ENCODE results near the gene ELOVL7. TPM values are rescaled to one million over a fixed set of nuclear protein-coding genes. Genes with fewer than 3 reads are reported as not detected.

The ELOVL7 gene
- polyA plus RNA-seq, 1 of the 3 experiments (the other 2 are of a cell fraction) = 0.07 TPM

- TF ChIP-seq POLR2AphosphoS5 (IDR thresholded peaks at IDR 0.05; ENCODE audit: low read depth, low read length) = no peak
- TF ChIP-seq CHD2 (IDR thresholded peaks at IDR 0.05; ENCODE audit: low read length, partially characterized antibody) = no peak
- TF ChIP-seq MXI1 (IDR thresholded peaks at IDR 0.05; ENCODE audit: low read depth, low read length) = no peak
- TF ChIP-seq NFIC (IDR thresholded peaks at IDR 0.05; ENCODE audit: borderline replicate concordance) = no peak
- no peak for TF ChIP-seq USF2 (IDR thresholded peaks at IDR 0.05; ENCODE audit: borderline replicate concordance, low read depth, low read length)
- TF ChIP-seq EZH2phosphoT487 (IDR thresholded peaks at IDR 0.05; ENCODE audit: borderline replicate concordance, low read depth) = no peak
- no peak for TF ChIP-seq IRF3 (IDR thresholded peaks at IDR 0.05; ENCODE audit: low read depth, low read length)
- TF ChIP-seq MEF2A (IDR thresholded peaks at IDR 0.05; ENCODE audit: borderline replicate concordance, low read depth) = no peak
- TF ChIP-seq USF1 (IDR thresholded peaks at IDR 0.05; ENCODE audit: borderline replicate concordance, low read depth) = no peak
- no peak for TF ChIP-seq FOXM1 (IDR thresholded peaks at IDR 0.05; ENCODE audit: low read depth)
- TF ChIP-seq ZBTB33 (IDR thresholded peaks at IDR 0.05; ENCODE audit: borderline replicate concordance, low read depth) = no peak
- TF ChIP-seq GABPA (IDR thresholded peaks at IDR 0.05; ENCODE audit: low read depth) = no peak
- TF ChIP-seq RAD21 (IDR thresholded peaks at IDR 0.05; ENCODE audit: low read length) = no peak
- TF ChIP-seq RFX5 (IDR thresholded peaks at IDR 0.05; ENCODE audit: low read length) = no peak
- TF ChIP-seq TAF1 (IDR thresholded peaks at IDR 0.05; ENCODE audit: borderline replicate concordance, low read depth, low read length) = no peak
- no peak for TF ChIP-seq SMC3 (IDR thresholded peaks at IDR 0.05; ENCODE audit: low read depth, low read length)
- TF ChIP-seq MAX (IDR thresholded peaks at IDR 0.05; ENCODE audit: low read depth) = no peak
- no peak for TF ChIP-seq YY1 (IDR thresholded peaks at IDR 0.05; ENCODE audit: low read depth)
- Histone ChIP-seq H3F3A (replicated peaks; ENCODE audit: insufficient read depth) (no peaks in the 10 kb centered on the region), H3K4me2 (no peak overlapping the region), H3K36me3 (replicated peaks in 1 of 2; ENCODE audit: control insufficient read depth in 1 of 2, insufficient read depth in 2 of 2, low read length in 1 of 2) (peaks cover 0 to 14% of the 10 kb centered on the region in 2 experiments), H3K4me1 (ENCODE audit: control insufficient read depth in 1 of 2, insufficient read depth in 2 of 2, low read depth in 1 of 2, low read length in 1 of 2) (no peaks in the 10 kb centered on the region), H2AFZ (ENCODE audit: low read depth) (no peak overlapping the region), H3K27ac (ENCODE audit: low read depth in 2 of 2, low read length in 1 of 2) (no peak overlapping the region), H3K9me2 (no peaks in the 10 kb centered on the region), H3K4me3 (ENCODE audit: low read depth in 2 of 2, low read length in 1 of 2) (no peak overlapping the region), H3K9me3 (no peaks in the 10 kb centered on the region), H4K20me1 (ENCODE audit: insufficient read depth) (no peaks in the 10 kb centered on the region), H3K9ac (no peak overlapping the region), H3K79me2 (ENCODE audit: insufficient read depth) (no peaks in the 10 kb centered on the region), H3K27me3 (ENCODE audit: insufficient read depth) (no peaks in the 10 kb centered on the region)
- WGBS (ENCODE audit: low lambda C conversion rate) = 96% methylated on average over 2 of the region's 2 CpGs
- ChIA-PET POLR2A (no interaction called here), CTCF (interaction anchor here (0.6 kb wide), 1 partner anchor 933 kb away, joined by 3 read pairs; no protein-coding TSS in a partner anchor)
- DNase-seq = no peak
These were observed 43.7 kb upstream of the ELOVL7 start for GRCh38 chr5:60887746-60888145.
